ENCODE results near the gene C1orf226.

The C1orf226 gene

GRCh38 chr1:162353702-162354101 is 27.8 kb upstream of the C1orf226 start:
- H3K27me3 ChIP-seq (ENCODE audit: low read depth, low read length): no peaks in the 10 kb centered on the region
- H3K4me1 ChIP-seq (ENCODE audit: control insufficient read depth in 1 of 2, insufficient read depth in 2 of 2, low read length in 2 of 2): peaks cover 0 to 5% of the 10 kb centered on the region in 2 donors
- no peak overlapping the region for H3K4me3 ChIP-seq (ENCODE audit: low read depth in 1 of 2, low read length in 2 of 2)
- peaks cover 0 to 6% of the 10 kb centered on the region in 2 donors for H3K36me3 ChIP-seq (ENCODE audit: control insufficient read depth in 1 of 2, insufficient read depth in 2 of 2, low read length in 2 of 2)
- H3K27ac ChIP-seq (ENCODE audit: low read length): no peak overlapping the region
- no peaks in the 10 kb centered on the region for H3K9me3 ChIP-seq (ENCODE audit: control insufficient read depth in 1 of 2, low read length in 2 of 2)

- no peaks in the 10 kb centered on the region for H3K27me3 ChIP-seq (ENCODE audit: low read depth, low read length)
- H3K36me3 ChIP-seq (ENCODE audit: control insufficient read depth in 1 of 2, insufficient read depth in 2 of 2, low read length in 2 of 2): peaks cover 0 to 10% of the 10 kb centered on the region in 2 donors
- no peaks in the 10 kb centered on the region for H3K4me1 ChIP-seq (ENCODE audit: control insufficient read depth in 1 of 2, insufficient read depth in 2 of 2, low read length in 2 of 2)
- no peak overlapping the region for H3K27ac ChIP-seq (ENCODE audit: low read length)
- no peak overlapping the region for H3K4me3 ChIP-seq (ENCODE audit: low read depth in 1 of 2, low read length in 2 of 2)
- H3K9me3 ChIP-seq (ENCODE audit: control insufficient read depth in 1 of 2, low read length in 2 of 2): no peaks in the 10 kb centered on the region
These were observed 23.8 kb upstream of the C1orf226 start for GRCh38 chr1:162357681-162358266.

DNA sequence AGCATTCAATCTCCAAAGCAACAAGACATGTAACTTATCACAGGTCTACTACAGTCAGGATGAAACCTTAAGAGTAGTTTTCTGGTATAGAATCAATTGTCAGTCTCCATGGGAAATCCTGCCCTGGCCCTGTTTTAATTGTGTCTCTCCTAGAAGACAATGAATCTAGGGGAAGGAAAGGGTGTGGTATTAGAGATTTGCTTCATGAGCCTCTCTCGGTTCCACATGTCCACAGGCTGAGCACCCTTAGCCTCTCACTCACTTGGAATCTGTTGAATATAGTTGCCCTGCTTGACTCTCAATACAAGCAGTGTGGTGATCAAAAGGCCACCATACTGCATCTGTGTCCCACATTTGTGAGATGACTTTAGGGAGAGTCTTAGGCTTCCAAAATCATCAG is 22.6 kb upstream of the C1orf226 start:
- Histone ChIP-seq H3K4me1 (ENCODE audit: control insufficient read depth in 1 of 2, insufficient read depth in 2 of 2, low read length in 2 of 2) (no peaks in the 10 kb centered on the region), H3K27ac (ENCODE audit: low read length) (no peak overlapping the region), H3K36me3 (ENCODE audit: control insufficient read depth in 1 of 2, insufficient read depth in 2 of 2, low read length in 2 of 2) (peaks cover 0 to 10% of the 10 kb centered on the region in 2 donors), H3K4me3 (ENCODE audit: low read depth in 1 of 2, low read length in 2 of 2) (no peak overlapping the region), H3K9me3 (ENCODE audit: control insufficient read depth in 1 of 2, low read length in 2 of 2) (no peaks in the 10 kb centered on the region), H3K27me3 (ENCODE audit: low read depth, low read length) (no peaks in the 10 kb centered on the region)

- no peaks in the 10 kb centered on the region for H3K9me3 ChIP-seq (ENCODE audit: control insufficient read depth in 1 of 2, low read length in 2 of 2)
- H3K36me3 ChIP-seq (ENCODE audit: control insufficient read depth in 1 of 2, insufficient read depth in 2 of 2, low read length in 2 of 2): peaks cover 0 to 10% of the 10 kb centered on the region in 2 donors
- no peak overlapping the region for H3K4me3 ChIP-seq (ENCODE audit: low read depth in 1 of 2, low read length in 2 of 2)
- H3K27ac ChIP-seq (ENCODE audit: low read length): no peak overlapping the region
- no peaks in the 10 kb centered on the region for H3K4me1 ChIP-seq (ENCODE audit: control insufficient read depth in 1 of 2, insufficient read depth in 2 of 2, low read length in 2 of 2)
- no peaks in the 10 kb centered on the region for H3K27me3 ChIP-seq (ENCODE audit: low read depth, low read length)
These were observed 21.8 kb upstream of the C1orf226 start for GRCh38 chr1:162359523-162360236.

- H3K36me3 ChIP-seq (ENCODE audit: control insufficient read depth in 1 of 2, insufficient read depth in 2 of 2, low read length in 2 of 2): peaks cover 0 to 10% of the 10 kb centered on the region in 2 donors
- H3K27ac ChIP-seq (ENCODE audit: low read length): no peak overlapping the region
- H3K27me3 ChIP-seq (ENCODE audit: low read depth, low read length): no peaks in the 10 kb centered on the region
- no peaks in the 10 kb centered on the region for H3K9me3 ChIP-seq (ENCODE audit: control insufficient read depth in 1 of 2, low read length in 2 of 2)
- H3K4me1 ChIP-seq (ENCODE audit: control insufficient read depth in 1 of 2, insufficient read depth in 2 of 2, low read length in 2 of 2): no peaks in the 10 kb centered on the region
- no peak overlapping the region for H3K4me3 ChIP-seq (ENCODE audit: low read depth in 1 of 2, low read length in 2 of 2)
These were observed 21.2 kb upstream of the C1orf226 start for GRCh38 chr1:162360237-162360873.

DNA sequence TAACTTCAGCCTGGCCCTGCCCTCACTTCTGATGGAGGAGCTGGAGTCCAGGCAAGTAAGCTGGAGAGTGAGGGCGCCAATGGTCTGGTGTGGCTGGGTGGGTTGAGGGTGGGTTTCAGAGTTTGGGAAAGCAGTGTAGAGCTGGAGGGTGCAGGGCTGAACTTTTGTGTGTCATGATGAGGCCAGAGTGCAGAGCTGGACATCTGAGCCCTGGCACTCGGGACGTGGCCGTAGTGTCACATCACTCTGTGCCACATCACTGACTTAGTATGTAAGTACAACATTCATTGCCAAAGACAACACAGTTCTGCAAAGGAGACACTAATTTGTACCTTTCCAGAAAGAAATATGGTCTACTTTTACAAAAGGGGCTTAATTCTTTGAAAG is 20.7 kb upstream of the C1orf226 start:
- H3K36me3 ChIP-seq (ENCODE audit: control insufficient read depth in 1 of 2, insufficient read depth in 2 of 2, low read length in 2 of 2): peaks cover 0 to 9% of the 10 kb centered on the region in 2 donors
- no peaks in the 10 kb centered on the region for H3K27me3 ChIP-seq (ENCODE audit: low read depth, low read length)
- no peak overlapping the region for H3K27ac ChIP-seq (ENCODE audit: low read length)
- no peak overlapping the region for H3K4me3 ChIP-seq (ENCODE audit: low read depth in 1 of 2, low read length in 2 of 2)
- H3K9me3 ChIP-seq (ENCODE audit: control insufficient read depth in 1 of 2, low read length in 2 of 2): no peaks in the 10 kb centered on the region
- no peaks in the 10 kb centered on the region for H3K4me1 ChIP-seq (ENCODE audit: control insufficient read depth in 1 of 2, insufficient read depth in 2 of 2, low read length in 2 of 2)

GRCh38 chr1:162361349-162361748 is 20.2 kb upstream of the C1orf226 start:
- Histone ChIP-seq H3K4me3 (ENCODE audit: low read depth in 1 of 2, low read length in 2 of 2) (no peak overlapping the region), H3K27ac (ENCODE audit: low read length) (no peak overlapping the region)

GRCh38 chr1:162363823-162364222 is 17.7 kb upstream of the C1orf226 start:
- Histone ChIP-seq H3K4me1 (ENCODE audit: control insufficient read depth in 1 of 2, insufficient read depth in 2 of 2, low read length in 2 of 2) (no peaks in the 10 kb centered on the region), H3K27ac (ENCODE audit: low read length) (no peak overlapping the region), H3K9me3 (ENCODE audit: control insufficient read depth in 1 of 2, low read length in 2 of 2) (no peaks in the 10 kb centered on the region), H3K36me3 (ENCODE audit: control insufficient read depth in 1 of 2, insufficient read depth in 2 of 2, low read length in 2 of 2) (peaks cover 0 to 4% of the 10 kb centered on the region in 2 donors), H3K4me3 (ENCODE audit: low read depth in 1 of 2, low read length in 2 of 2) (no peak overlapping the region), H3K27me3 (ENCODE audit: low read depth, low read length) (no peaks in the 10 kb centered on the region)

More at GRCh38 chr1:162361349-162361748, 20.2 kb upstream of the C1orf226 start:
- Histone ChIP-seq H3K36me3 (ENCODE audit: control insufficient read depth in 1 of 2, insufficient read depth in 2 of 2, low read length in 2 of 2) (peaks cover 0 to 4% of the 10 kb centered on the region in 2 donors), H3K4me1 (ENCODE audit: control insufficient read depth in 1 of 2, insufficient read depth in 2 of 2, low read length in 2 of 2) (no peaks in the 10 kb centered on the region), H3K27me3 (ENCODE audit: low read depth, low read length) (no peaks in the 10 kb centered on the region), H3K9me3 (ENCODE audit: control insufficient read depth in 1 of 2, low read length in 2 of 2) (no peaks in the 10 kb centered on the region)

- H3K27ac ChIP-seq (ENCODE audit: low read length): no peak overlapping the region
- H3K36me3 ChIP-seq (ENCODE audit: control insufficient read depth in 1 of 2, insufficient read depth in 2 of 2, low read length in 2 of 2): peaks cover 0 to 4% of the 10 kb centered on the region in 2 donors
- no peaks in the 10 kb centered on the region for H3K27me3 ChIP-seq (ENCODE audit: low read depth, low read length)
- no peaks in the 10 kb centered on the region for H3K4me1 ChIP-seq (ENCODE audit: control insufficient read depth in 1 of 2, insufficient read depth in 2 of 2, low read length in 2 of 2)
- H3K9me3 ChIP-seq (ENCODE audit: control insufficient read depth in 1 of 2, low read length in 2 of 2): no peaks in the 10 kb centered on the region
- H3K4me3 ChIP-seq (ENCODE audit: low read depth in 1 of 2, low read length in 2 of 2): no peak overlapping the region
These were observed 17.0 kb upstream of the C1orf226 start for GRCh38 chr1:162364498-162364897.

GRCh38 chr1:162365284-162366020 is 16.1 kb upstream of the C1orf226 start:
- Histone ChIP-seq H3K4me1 (ENCODE audit: control insufficient read depth in 1 of 2, insufficient read depth in 2 of 2, low read length in 2 of 2) (no peaks in the 10 kb centered on the region), H3K36me3 (ENCODE audit: control insufficient read depth in 1 of 2, insufficient read depth in 2 of 2, low read length in 2 of 2) (peaks cover 0 to 4% of the 10 kb centered on the region in 2 donors), H3K4me3 (ENCODE audit: low read depth in 1 of 2, low read length in 2 of 2) (no peak overlapping the region), H3K27me3 (ENCODE audit: low read depth, low read length) (no peaks in the 10 kb centered on the region), H3K27ac (ENCODE audit: low read length) (no peak overlapping the region), H3K9me3 (ENCODE audit: control insufficient read depth in 1 of 2, low read length in 2 of 2) (no peaks in the 10 kb centered on the region)

- H3K27ac ChIP-seq (ENCODE audit: low read length): no peak overlapping the region
- H3K4me3 ChIP-seq (ENCODE audit: low read depth in 1 of 2, low read length in 2 of 2): no peak overlapping the region
- H3K9me3 ChIP-seq (ENCODE audit: control insufficient read depth in 1 of 2, low read length in 2 of 2): no peaks in the 10 kb centered on the region
- no peaks in the 10 kb centered on the region for H3K27me3 ChIP-seq (ENCODE audit: low read depth, low read length)
- H3K4me1 ChIP-seq (ENCODE audit: control insufficient read depth in 1 of 2, insufficient read depth in 2 of 2, low read length in 2 of 2): no peaks in the 10 kb centered on the region
- peaks cover 0 to 4% of the 10 kb centered on the region in 2 donors for H3K36me3 ChIP-seq (ENCODE audit: control insufficient read depth in 1 of 2, insufficient read depth in 2 of 2, low read length in 2 of 2)
These were observed 15.4 kb upstream of the C1orf226 start for GRCh38 chr1:162366149-162366548.

Data from muscle layer of duodenum (tissue), 2 donors.